Erythroblast (primary cell): ENCODE data around the gene PTPRN2.

ENCODE experiments used
- DNase-seq, 2 experiments: peaks; one replicate each; lab custom pipeline; 2025; lab: John Stamatoyannopoulos, UW
- GATA1 ChIP-seq: IDR thresholded peaks from 2 replicates; pipeline ENCODE4 v1.6.1; 2011; ENCODE audit warnings: low read depth, mild to moderate bottlenecking, control low read depth, low read length, moderate library complexity
- POLR2A ChIP-seq: IDR thresholded peaks from 2 replicates; pipeline ENCODE4 v1.6.1; 2011; ENCODE audit warnings: mild to moderate bottlenecking, low read length

PTPRN2 gene

DNA sequence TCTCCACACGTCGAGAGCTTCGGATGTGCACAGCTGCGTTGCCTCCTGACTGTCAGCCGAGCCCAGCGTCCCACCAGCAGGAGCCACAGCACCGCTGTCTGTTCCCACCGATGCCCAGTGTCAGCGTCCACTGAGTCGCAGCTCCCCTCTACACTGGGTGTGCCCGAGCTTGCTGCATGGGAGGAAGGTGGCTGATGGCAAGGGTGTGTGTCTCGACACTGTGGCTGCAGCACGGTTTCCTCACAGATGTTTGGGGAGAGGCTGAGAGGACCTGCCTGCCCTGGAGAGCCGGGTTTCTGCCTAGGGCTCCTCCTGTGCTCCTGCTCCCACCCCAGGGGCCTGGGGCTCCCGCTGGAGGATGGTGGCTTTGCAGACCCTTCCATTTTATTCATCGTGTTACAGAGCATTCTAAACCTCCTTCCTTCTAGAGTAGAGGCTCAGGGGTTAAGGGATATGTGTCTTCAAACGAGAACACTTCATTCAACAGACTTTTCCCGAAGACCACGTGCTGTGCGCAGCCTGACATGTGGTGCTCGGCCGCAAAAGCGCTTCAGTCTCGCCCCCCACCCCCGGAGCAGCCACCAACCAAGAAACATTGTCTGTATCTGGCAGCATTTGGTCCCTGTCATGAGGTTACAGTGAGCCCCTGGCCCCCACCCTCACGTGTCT lies 866.0 kb downstream of the PTPRN2 start:
- TF ChIP-seq GATA1 (no peak), POLR2A (no peak)
- no peak for DNase-seq

DNA sequence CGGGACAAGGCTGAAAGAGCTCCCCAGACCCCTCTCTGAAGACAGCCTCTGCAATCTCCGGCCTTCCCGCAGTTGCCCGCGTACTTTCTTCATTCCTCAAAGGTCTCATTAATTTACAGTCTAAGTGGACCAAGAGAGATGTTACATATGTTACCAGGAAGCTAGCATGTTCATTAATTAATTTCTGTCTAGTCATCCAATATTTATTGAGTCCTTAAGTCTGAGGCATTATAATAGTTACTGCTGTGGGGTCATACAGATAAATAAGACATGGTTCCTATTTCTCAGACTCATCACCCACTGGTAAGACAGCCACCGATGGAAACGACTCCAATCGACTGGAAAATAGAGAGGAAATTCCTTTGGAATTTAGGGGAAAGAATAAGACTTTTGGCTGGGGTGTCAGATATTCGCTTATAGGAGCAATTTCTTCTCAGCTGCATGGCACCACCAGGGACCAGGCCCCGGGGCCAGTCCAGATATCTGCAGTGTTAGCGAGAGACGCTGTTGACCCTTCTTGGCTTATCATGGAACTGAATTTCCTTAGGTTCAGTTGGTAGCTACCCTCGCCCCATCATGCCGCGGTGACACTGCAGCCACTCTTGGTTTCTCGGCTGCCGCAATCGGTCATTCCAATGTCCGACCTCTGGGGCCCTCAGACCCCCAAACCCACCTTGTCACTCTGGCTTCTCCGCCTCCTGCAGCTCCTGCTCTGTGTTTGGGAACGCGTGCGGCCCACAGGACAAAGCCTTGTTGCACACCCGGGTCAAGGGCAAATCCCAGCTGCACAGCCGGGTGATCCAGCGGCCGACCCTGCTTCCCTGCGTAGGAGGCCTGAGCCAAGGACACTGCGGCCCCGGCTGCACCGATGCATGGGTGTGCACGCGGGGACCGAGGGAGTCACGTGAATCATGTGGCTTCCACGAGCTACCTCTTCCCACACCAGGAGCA lies 867.6 kb downstream of the PTPRN2 start:
- no peak for DNase-seq

DNA sequence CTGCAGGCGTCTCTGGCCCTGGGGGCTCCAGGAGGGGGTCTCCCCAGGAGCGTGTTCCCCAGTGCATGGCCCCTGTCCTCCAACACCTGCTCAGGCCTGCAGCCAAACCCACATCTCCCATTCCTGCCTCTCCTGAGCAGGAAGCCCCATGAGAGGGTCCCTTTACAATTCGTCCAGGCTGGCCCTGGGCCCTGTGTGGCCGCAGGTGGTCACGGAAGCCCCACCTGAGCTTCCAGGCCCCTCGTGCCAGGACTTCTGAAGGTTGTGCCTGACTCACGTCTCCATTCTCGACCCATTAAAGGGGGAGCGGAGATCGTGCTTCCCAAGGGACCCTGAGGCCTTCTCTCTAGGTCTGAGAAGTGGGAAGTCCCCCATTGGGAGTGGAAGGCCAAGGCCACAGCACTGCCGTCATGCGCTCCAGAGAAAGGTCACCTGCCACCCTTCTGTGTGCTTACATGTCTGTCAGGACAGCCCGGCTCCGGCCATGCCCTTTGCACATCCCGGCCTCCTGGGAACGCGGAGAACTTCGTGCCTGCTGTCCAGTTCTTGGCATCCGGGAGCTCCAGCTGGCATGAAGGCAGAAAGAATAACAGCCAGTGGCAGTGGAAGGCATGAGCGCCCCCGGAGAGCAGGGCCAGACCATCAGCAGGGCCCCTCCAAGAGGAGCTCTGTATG lies 868.5 kb downstream of the PTPRN2 start:
- TF ChIP-seq GATA1: no peak
- no peak for TF ChIP-seq POLR2A
- no peak for DNase-seq

More for the DNA sequence above, 867.6 kb downstream of the PTPRN2 start:
- TF ChIP-seq GATA1 (no peak), POLR2A (no peak)

DNA sequence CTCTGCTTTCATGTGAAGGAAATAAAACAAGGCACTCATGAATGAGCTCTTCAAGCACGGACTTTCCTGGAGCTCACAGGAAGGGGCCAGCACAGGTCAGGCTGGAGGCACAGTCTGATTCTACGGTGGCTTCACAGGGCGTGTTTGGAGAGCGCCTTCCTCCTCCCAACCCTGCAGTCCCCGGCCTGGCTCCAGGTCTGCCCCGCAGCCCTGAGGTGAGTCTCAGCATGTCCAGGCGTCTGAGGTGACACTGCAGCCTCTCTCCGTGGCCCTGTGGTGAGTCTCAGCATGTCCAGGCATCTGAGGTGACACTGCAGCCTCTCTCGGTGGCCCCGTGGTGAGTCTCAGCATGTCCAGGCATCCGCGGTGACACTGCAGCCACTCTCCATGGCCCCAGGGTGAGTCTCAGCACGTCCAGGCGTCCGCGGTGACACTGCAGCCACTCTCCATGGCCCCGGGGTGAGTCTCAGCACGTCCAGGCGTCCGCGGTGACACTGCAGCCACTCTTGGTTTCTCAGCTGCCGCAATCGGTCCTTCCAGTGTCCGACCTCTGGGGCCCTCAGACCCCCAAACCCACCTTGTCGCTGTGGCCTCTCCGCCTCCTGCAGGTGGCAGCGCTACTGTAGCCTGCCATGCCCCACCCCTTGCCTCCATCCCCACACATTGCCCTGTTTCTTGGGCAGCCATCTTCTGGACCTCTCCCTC lies 869.2 kb downstream of the PTPRN2 start:
- DNase-seq: no peak
- TF ChIP-seq GATA1 (no peak), POLR2A (no peak)

DNA sequence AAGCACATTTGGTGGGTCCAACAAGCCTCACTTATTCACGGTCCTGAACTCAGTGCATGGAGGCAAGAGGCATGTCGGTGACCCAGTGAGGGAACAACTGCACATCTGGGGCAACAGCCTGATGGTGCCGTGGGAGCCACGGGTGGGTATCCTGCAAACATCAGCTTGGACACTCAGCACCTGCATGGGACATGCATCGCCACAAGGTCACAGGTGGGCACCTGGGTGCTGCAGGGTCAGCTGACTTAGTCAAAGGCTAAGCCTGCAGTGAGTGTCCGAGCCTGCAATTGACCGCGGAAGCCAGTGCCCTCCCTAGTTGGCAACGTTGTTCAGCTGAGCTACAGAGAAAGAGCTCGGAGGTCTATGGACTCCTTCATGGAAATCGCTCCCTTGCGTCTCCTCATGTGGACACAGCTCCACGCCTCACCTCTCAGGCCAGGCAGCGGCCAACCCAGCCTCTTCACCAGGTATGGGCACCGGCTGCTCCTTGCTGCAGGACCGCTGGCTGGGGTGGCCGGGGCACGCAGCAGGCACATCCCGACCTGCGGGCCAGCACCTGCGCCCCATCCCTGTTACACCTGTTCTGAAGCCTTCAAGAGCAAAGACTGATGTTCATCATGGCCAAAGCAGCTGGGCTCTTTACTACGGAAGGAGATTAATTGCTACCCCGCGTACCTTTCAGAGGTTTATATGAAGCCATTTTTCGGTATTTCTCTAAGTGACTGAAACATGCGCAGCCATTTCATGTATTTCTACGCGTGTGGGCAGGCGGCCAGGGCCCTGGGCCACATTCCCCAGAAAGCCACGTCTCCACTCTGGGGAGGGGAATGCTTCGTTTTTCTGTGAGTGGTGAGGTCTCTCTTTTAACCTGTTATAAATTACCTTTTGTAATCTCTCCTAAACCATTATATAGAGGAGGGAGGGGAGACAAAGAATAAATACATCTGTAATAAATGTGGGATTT lies 870.1 kb downstream of the PTPRN2 start:
- no peak for TF ChIP-seq POLR2A
- no peak for TF ChIP-seq GATA1
- no peak for DNase-seq

DNA sequence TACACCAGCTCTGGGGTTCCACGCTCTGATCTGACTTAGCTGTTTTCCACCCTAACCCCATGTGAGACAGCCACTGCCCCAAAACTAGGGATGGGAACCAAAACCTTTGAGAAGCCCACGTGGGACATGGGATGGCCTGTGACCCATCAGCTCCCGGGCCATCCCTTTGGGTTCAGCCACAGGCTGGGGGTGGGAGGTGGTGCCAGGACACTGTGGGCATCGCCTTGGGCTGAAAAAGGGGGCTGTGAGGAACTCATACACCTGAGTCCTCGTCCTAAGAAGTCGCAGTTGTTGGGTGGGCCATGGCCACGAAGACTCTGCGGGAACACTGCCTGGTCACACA lies 871.7 kb downstream of the PTPRN2 start:
- TF ChIP-seq POLR2A (no peak), GATA1 (no peak)
- DNase-seq: no peak

DNA sequence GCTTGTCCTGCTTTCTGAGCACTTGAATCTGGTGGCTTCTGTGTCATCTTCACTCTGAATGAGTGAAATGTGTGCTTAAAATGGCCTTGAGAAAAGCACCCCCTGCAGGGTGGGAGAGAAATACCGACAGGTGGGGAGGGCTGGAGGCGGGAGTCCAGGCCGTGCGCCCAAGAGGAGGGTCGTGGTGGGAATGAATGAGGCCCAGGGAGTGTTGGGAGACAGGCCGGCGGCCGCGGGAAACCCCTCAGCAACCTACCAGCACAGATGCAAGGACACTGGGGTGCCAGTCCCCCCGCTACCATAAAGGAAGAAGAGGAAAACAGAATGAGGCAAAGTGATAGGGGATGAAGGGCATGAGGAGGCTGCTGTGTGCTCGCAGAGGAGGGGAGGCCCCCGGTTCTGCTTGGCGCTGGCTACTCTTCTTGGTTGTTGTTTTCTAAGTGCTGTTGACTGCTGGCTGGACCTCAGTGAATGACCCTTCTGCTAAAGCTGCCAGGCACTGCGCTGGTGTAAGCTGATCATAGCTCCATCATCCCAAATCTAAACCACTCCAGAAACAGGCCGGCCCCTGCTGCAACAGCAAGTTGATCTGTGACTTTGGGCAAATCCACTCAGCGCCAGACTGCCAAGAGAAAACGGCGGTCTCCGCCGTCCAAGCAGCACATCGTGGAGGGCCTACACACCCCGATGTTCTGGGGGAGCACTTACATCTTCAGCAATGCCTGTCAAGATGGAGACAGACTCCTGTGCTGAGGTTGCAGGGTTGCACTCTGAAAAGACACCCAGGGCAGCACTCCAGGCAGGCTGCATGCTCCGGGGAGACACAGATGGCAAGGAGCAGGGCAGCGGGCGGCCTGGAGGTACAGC lies 872.3 kb downstream of the PTPRN2 start:
- no peak for DNase-seq
- TF ChIP-seq GATA1 (no peak), POLR2A (no peak)

DNA sequence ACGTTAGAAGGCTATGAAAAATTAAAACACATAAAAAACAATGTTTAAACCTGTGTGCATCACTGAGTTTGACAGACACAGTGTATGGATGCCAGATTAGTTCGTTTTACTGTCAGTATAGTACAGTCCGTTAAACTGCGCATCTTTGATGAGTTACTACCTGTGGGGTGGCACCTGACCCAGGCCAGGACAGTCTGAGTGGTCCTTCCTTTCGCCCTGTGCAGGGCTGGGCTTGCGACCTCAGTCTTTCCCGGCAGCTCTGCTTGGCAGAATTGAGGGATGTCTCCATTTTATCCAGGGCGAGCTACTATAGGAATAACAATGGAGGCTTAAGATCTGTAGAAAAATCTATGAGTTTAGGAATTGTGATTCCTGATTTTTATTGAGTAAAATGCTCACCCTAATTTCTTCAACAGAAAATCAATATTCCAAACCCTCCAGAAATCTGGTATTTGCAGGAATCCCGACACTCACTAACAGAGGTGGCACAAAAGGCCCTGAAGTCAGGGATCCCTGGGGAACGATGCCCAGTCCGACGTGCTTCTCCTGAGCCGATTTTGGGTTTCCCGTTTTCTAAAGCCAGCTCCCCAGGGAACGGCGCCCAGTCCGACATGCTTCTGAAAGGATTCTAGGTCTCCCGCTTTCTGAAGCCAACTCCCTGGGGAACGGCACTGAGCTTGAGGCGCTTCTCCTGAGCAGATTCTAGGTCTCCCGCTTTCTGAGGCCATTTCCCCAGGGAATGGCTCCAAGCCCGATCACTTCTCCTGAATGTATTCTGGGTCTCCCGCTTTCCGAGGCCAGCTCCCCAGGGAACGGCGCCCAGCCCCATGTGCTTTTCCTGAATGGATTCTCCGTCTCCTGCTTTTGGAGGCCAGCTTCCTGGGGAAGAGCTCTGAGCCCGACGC lies 873.2 kb downstream of the PTPRN2 start:
- no peak for TF ChIP-seq GATA1
- TF ChIP-seq POLR2A: no peak
- DNase-seq: no peak

DNA sequence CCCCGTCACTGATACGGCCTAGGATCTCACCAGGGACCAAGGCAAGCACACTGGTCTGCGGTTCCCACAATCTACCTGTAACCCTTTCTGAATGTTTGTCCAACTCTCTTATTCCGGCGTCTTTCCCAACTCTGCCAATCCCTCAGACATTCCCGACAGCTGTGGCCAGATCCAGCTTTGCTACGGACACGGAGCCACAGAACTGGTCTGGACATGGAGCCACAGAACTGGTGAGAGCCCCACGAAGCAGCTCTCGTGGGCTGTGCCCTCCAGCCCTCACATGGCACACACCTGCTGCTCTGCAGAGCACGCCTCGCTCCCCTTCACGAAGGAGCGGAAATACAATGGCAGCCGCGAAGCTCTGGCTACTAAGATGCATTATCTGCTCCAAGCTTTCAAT lies 874.0 kb downstream of the PTPRN2 start:
- DNase-seq: no peak

DNA sequence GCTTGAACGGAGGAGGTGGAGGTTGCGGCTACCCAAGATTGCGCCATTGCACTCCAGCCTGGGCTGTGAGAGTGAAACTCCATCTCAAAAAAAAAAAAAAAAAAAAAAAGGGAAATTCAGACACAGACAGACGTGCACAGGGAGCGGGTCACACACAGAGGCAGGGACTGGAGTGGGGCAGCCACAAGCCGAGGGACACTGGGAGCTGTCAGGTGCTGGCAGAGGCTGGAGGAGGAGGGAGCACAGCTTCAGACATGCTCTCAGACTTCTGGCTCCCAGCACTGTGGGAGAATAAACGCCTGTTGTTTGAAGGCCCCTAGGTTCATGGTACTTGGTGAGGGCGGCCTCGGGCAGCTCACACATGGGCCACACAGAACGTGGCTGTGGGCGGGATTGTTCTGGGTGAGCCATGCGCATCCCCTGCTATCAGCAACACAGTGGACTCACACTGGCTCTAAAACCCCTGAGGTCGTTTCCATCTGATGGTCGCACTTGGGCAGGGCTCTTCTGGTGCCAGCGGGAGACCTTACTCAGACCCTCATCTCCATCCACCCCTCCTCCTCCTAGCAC lies 874.9 kb downstream of the PTPRN2 start:
- TF ChIP-seq POLR2A (no peak), GATA1 (no peak)
- no peak for DNase-seq

More for the DNA sequence above, 874.0 kb downstream of the PTPRN2 start:
- TF ChIP-seq GATA1: no peak
- TF ChIP-seq POLR2A: no peak

DNA sequence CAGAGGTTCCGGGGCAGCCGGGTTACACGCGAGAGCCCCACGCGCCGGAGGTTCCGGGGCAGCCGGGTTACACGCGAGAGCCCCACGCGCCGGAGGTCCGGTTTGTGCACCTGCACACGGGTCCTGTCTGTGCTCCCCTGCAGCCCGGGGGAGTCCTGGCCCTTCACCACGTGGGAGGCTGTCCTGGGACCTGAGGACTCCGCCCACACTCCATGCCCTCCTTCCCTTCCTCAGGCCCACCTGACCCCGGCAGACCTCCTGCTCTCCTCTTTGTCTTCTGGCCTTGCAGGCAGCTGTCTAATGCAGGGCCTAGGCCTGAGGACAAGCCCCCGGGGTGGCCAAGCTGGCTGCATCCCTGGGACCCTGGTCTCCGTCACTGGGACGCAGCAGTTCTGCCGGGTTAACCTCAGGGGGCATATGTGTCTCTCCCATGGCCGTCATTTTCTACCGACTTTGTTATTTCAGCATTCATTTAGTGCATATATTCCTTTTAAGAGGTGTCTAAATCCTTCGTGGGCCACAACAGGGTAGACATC lies 876.2 kb downstream of the PTPRN2 start:
- TF ChIP-seq GATA1 (no peak), POLR2A (no peak)
- DNase-seq: no peak
